CD14-positive monocyte (primary cell): Measurements from ENCODE around the gene SEPTIN3. TPM values are rescaled to one million over a fixed set of nuclear protein-coding genes. Genes with fewer than 3 reads are reported as not detected.

Experiments used
- DNase-seq, 3 donors: peaks; one replicate each; pipeline ENCODE4 v3.0.0-alpha.2; 2011 to 2022
- H2AFZ ChIP-seq: 2 replicates; pipeline ENCODE4 v1.6.0; 2012; ENCODE audit warnings: mild to moderate bottlenecking, low read depth, low read length, inconsistent platforms; ENCODE audit not compliant: insufficient read depth, poor library complexity, severe bottlenecking
- H3K27ac ChIP-seq, 2 donors: 1 replicate in 1 of 2; 2 replicates in 1 of 2; pipeline ENCODE4 v1.5.1; 2012 to 2013; ENCODE audit warnings: low read length in 2 of 2, control low read depth in 1 of 2, inconsistent platforms in 1 of 2, low read depth in 1 of 2, mild to moderate bottlenecking in 1 of 2
- H3K27me3 ChIP-seq, 2 donors: one replicate each; pipeline versions ENCODE4 v1.6.0 to v1.6.1; 2011 to 2013; ENCODE audit warnings: low read length in 2 of 2; ENCODE audit not compliant: control insufficient read depth in 2 of 2, insufficient read depth in 2 of 2
- H3K36me3 ChIP-seq, 2 donors: replicated peaks in 1 of 2; 1 replicate in 1 of 2; 2 replicates in 1 of 2; pipeline versions ENCODE4 v1.5.1 to v1.6.1; 2012 to 2013; ENCODE audit warnings: low read length in 2 of 2, control low read depth in 1 of 2, inconsistent platforms in 1 of 2, mild to moderate bottlenecking in 1 of 2; ENCODE audit not compliant: insufficient read depth in 2 of 2, control insufficient read depth in 1 of 2
- H3K4me1 ChIP-seq, 2 donors: 1 replicate in 1 of 2; 2 replicates in 1 of 2; pipeline versions ENCODE4 v1.5.1 to v1.6.1; 2012 to 2013; ENCODE audit warnings: low read length in 2 of 2, control low read depth in 1 of 2, inconsistent platforms in 1 of 2, mild to moderate bottlenecking in 1 of 2, moderate library complexity in 1 of 2; ENCODE audit not compliant: insufficient read depth in 2 of 2, control insufficient read depth in 1 of 2
- H3K4me2 ChIP-seq: replicated peaks from 2 replicates; pipeline ENCODE3; 2012; ENCODE audit warnings: low read length, moderate library complexity, mild to moderate bottlenecking; ENCODE audit not compliant: poor library complexity, severe bottlenecking; ENCODE audit errors: extremely low read depth
- H3K4me3 ChIP-seq, 3 experiments: fragments of 200-600 bp in 1 of 3; sonication (generic) in 1 of 3; replicated peaks in 1 of 3; 1 replicate in 2 of 3; 2 replicates in 1 of 3; pipeline ENCODE4 v1.5.1; 2011 to 2013; ENCODE audit warnings: low read length in 3 of 3, mild to moderate bottlenecking in 3 of 3, control low read depth in 2 of 3, low read depth in 2 of 3, inconsistent platforms in 1 of 3, moderate library complexity in 1 of 3
- H3K79me2 ChIP-seq: 2 replicates; pipeline ENCODE4 v1.6.0; 2012; ENCODE audit warnings: mild to moderate bottlenecking, control low read depth, inconsistent platforms, low read length, moderate library complexity; ENCODE audit not compliant: insufficient read depth
- H3K9ac ChIP-seq: 2 replicates; pipeline ENCODE4 v1.6.0; 2017; ENCODE audit warnings: low read length, mild to moderate bottlenecking; ENCODE audit not compliant: insufficient read depth, poor library complexity, severe bottlenecking
- H3K9me3 ChIP-seq, 2 donors: replicated peaks in 1 of 2; 1 replicate in 1 of 2; 2 replicates in 1 of 2; pipeline versions ENCODE4 v1.5.1 to v1.6.1; 2012 to 2013; ENCODE audit warnings: low read length in 2 of 2, control low read depth in 1 of 2; ENCODE audit not compliant: control insufficient read depth in 1 of 2, insufficient read depth in 1 of 2
- H4K20me1 ChIP-seq: 2 replicates; pipeline ENCODE4 v1.6.0; 2012; ENCODE audit warnings: mild to moderate bottlenecking, low read length, control low read depth, moderate library complexity; ENCODE audit not compliant: insufficient read depth
- H3K27ac Mint-ChIP-seq, 7 donors: one replicate each; pipeline ENCODE4 v1.8.0; 2020; ENCODE audit warnings: mild to moderate bottlenecking in 7 of 7, mixed read lengths in 7 of 7, moderate library complexity in 6 of 7, inconsistent platforms in 2 of 7
- H3K27me3 Mint-ChIP-seq, 3 donors: one replicate each; pipeline ENCODE4 v1.8.0; 2021 to 2022; ENCODE audit warnings: low read depth in 3 of 3, mild to moderate bottlenecking in 3 of 3, mixed read lengths in 3 of 3, moderate library complexity in 3 of 3, inconsistent platforms in 1 of 3
- H3K36me3 Mint-ChIP-seq, 2 donors: one replicate each; pipeline ENCODE4 v1.8.0; 2020; ENCODE audit warnings: mixed read lengths in 2 of 2, inconsistent platforms in 1 of 2, mild to moderate bottlenecking in 1 of 2
- H3K4me1 Mint-ChIP-seq: one replicate; pipeline ENCODE4 v1.8.0; 2020; ENCODE audit warnings: mild to moderate bottlenecking, mixed read lengths
- H3K4me3 Mint-ChIP-seq, 2 donors: one replicate each; pipeline ENCODE4 v1.8.0; 2020; ENCODE audit warnings: mild to moderate bottlenecking in 2 of 2, mixed read lengths in 2 of 2, moderate library complexity in 1 of 2
- H3K9me3 Mint-ChIP-seq, 7 donors: one replicate each; pipeline ENCODE4 v1.8.0; 2020 to 2022; ENCODE audit warnings: mixed read lengths in 7 of 7, mild to moderate bottlenecking in 6 of 7, moderate library complexity in 6 of 7, inconsistent platforms in 2 of 7
- WGBS: methylation state at CpG from one replicate; pipeline ENCODE4 v1.1.5; 2013; ENCODE audit warnings: missing lambda C conversion rate; ENCODE audit not compliant: insufficient coverage; 5-methylcytosine and 5-hydroxymethylcytosine counted together
- intact Hi-C, 2 donors: fragments of 100-400 bp; cut with micrococcal nuclease; formaldehyde crosslinking; loops; one replicate each; pipeline versions ENCODE4 v1.15.0 to v1.15.1; 2023
- polyA plus RNA-seq, 3 donors: library from polyadenylated mRNA; depleted of rRNA in 1 of 3; unstranded in 2 of 3; stranded (reverse) in 1 of 3; fragments of 300-500 nt in 2 of 3; fragments of >200 nt in 1 of 3; fragmentation: Illumina TruSeq in 2 of 3; gene quantifications; 1 replicate in 2 of 3; 2 replicates in 1 of 3; pipeline ENCODE4 v1.2.3, GENCODE V29; 2012 to 2021
- TF ChIP-seq, protein P1 (sequence below): fragments of 200-600 bp; IDR thresholded peaks from one replicate; pipeline ENCODE4 v1.8.0; 2022; ENCODE audit warnings: antibody characterized with exemption, mild to moderate bottlenecking

SEPTIN3 gene
- polyA plus RNA-seq, 3 donors = 0.06 to 0.20 TPM; not detected in 1

DNA sequence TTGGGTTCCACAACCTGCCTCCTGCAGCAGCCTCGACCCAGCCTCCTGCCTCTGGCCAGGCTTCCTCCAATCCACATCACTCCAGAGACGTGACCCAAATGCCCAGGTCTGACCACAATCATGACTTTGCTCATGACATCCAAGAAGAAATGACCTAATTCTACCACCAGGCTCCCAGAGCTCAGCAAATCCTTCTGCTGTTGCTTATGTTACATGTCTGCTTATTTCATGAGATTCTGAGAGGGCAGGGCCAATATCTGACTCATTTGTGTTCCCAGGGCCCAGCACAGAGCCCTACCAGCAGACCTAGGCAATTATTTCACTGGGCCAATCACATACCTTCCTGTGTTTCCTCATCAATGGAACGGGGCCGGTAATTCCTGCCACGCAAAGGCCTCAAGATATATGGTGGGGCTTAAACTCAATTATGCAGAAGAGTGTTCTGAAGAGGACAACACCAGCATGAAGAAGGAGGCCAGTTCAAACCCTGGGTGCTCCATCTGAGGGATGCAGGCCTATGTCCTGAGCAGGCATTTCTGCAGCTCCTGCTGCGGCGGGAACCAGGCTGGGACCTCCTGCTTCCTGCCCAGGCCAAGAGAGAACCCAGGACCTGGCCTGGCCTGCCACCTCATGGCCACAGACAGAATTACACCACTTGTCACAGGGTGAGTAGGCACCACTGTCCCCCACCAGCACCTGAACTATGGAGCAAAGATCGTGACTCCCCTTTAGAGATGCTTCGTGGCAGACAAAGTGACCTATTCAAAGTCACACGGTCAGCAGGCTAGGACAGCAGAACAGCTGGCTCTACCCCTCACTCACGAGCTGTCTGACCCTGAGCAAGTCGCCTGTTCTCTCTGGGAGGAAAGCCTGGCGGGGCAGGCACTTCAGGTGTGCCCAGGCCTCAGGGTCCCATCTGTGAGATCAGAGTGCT is 28.1 kb upstream of the SEPTIN3 start:
- H4K20me1 ChIP-seq = no peaks in the 10 kb centered on the region
- intact Hi-C loops = loop anchor here (1.0 to 5.0 kb wide), 4 partner anchors 109 to 274 kb away; partner anchors contain the start of gene SREBF2 (in 1 of the 2)
- Mint-ChIP-seq H3K36me3 (peaks cover 17 to 46% of the 10 kb centered on the region in 2 donors), H3K4me3 (peak overlapping the region in 1 of 2 donors; percentile 42), H3K9me3 (peaks cover 0 to 3% (median 0%) of the 10 kb centered on the region in 7 donors), H3K27me3 (peaks cover 0 to 5% (median 0%) of the 10 kb centered on the region in 3 donors), H3K27ac (peak overlapping the region; percentile 17 to 91 (median 76)), H3K4me1 (peaks cover 32% of the 10 kb centered on the region)
- WGBS = 33% methylated on average over 12 of the region's 13 CpGs
- H3K4me1 ChIP-seq = peaks cover 18 to 24% of the 10 kb centered on the region in 2 donors
- no peaks in the 10 kb centered on the region for H3K9me3 ChIP-seq
- peak overlapping the region; percentile 19 for H3K4me2 ChIP-seq
- TF ChIP-seq, protein P1, sequence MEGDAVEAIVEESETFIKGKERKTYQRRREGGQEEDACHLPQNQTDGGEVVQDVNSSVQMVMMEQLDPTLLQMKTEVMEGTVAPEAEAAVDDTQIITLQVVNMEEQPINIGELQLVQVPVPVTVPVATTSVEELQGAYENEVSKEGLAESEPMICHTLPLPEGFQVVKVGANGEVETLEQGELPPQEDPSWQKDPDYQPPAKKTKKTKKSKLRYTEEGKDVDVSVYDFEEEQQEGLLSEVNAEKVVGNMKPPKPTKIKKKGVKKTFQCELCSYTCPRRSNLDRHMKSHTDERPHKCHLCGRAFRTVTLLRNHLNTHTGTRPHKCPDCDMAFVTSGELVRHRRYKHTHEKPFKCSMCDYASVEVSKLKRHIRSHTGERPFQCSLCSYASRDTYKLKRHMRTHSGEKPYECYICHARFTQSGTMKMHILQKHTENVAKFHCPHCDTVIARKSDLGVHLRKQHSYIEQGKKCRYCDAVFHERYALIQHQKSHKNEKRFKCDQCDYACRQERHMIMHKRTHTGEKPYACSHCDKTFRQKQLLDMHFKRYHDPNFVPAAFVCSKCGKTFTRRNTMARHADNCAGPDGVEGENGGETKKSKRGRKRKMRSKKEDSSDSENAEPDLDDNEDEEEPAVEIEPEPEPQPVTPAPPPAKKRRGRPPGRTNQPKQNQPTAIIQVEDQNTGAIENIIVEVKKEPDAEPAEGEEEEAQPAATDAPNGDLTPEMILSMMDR = peak; percentile 96
- peak overlapping the region; percentile 60 for H2AFZ ChIP-seq
- H3K79me2 ChIP-seq = peaks cover 12% of the 10 kb centered on the region
- H3K36me3 ChIP-seq = peaks cover 7 to 15% of the 10 kb centered on the region in 2 donors
- H3K27me3 ChIP-seq = no peaks in the 10 kb centered on the region
- DNase-seq = peak; percentile 70 to 78 (median 72)
- no peak overlapping the region for H3K27ac ChIP-seq
- no peak overlapping the region for H3K9ac ChIP-seq
- no peak overlapping the region for H3K4me3 ChIP-seq

DNA sequence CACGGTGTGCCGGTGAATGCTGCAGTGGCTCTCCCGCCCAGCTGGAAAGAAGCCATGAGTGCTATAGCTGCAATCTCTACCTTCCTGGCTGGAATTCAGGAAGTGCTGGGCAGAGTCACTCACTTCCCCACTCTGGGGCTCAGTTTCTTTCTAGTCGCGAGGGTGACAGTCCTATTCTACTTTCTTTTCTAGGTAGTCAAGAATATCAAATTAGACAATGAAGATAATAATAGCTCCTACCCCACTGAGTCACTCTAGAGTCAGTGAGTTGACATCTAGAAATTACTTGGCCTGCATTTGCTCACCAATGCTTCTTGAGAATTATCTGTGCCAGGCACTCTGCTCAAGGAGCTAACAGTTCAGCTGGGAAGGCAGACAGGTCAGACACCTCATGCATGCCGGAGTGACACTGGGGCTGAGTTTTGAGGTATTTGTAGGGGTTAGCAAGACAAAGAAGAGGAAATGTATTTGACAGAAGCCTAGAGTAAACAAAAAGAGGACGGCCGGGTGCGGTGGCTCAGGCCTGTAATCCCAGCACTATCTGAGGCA is 25.5 kb upstream of the SEPTIN3 start:
- no peak overlapping the region for H3K4me3 ChIP-seq
- peaks cover 3% of the 10 kb centered on the region in 2 donors for H3K36me3 ChIP-seq
- H3K27me3 ChIP-seq = no peaks in the 10 kb centered on the region
- no peak overlapping the region for H3K4me2 ChIP-seq
- Mint-ChIP-seq H3K27me3 (peaks cover 0 to 5% (median 0%) of the 10 kb centered on the region in 3 donors), H3K4me3 (peak overlapping the region in 1 of 2 donors; percentile 34), H3K36me3 (peaks cover 9 to 23% of the 10 kb centered on the region in 2 donors), H3K27ac (peak overlapping the region in 4 of 7 donors; percentile 59 to 83 (median 72)), H3K4me1 (peaks cover 38% of the 10 kb centered on the region), H3K9me3 (peaks cover 0 to 3% (median 0%) of the 10 kb centered on the region in 7 donors)
- H3K9ac ChIP-seq = no peak overlapping the region
- peaks cover 17% of the 10 kb centered on the region for H3K79me2 ChIP-seq
- H3K27ac ChIP-seq = peak overlapping the region in 1 of 2 donors; percentile 13
- peak in 1 of 3 donors; percentile 41 for DNase-seq
- H3K4me1 ChIP-seq = peaks cover 26 to 36% of the 10 kb centered on the region in 2 donors
- TF ChIP-seq, protein P1 = no peak
- intact Hi-C loops = loop anchor here (5.0 kb wide), 2 partner anchors 111 to 276 kb away; partner anchors contain the start of gene SREBF2 (in 1 of the 2)
- H4K20me1 ChIP-seq = no peaks in the 10 kb centered on the region
- WGBS = 33% methylated on average over 4 of the region's 9 CpGs
- H2AFZ ChIP-seq = peak overlapping the region; percentile 13
- no peaks in the 10 kb centered on the region for H3K9me3 ChIP-seq
